ENCODE results near the gene PDE11A.
"Not testable (repeated sequence)": the region's sequence is repeated elsewhere in the genome, so short reads cannot be mapped to it uniquely, and the experiment has no call there.

The PDE11A gene

GRCh38 chr2:177952151-177952550 lies 120.4 kb downstream of the PDE11A start:
- H3K9me3 Mint-ChIP-seq, result no peaks in the 10 kb centered on the region
- CTCF ChIA-PET, result no interaction called here
- no peaks in the 10 kb centered on the region for H3K27me3 Mint-ChIP-seq
- H3K27ac Mint-ChIP-seq, result no peak overlapping the region
- no peak for DNase-seq
- no peak overlapping the region for H3K4me3 Mint-ChIP-seq
- no peaks in the 10 kb centered on the region for H3K36me3 Mint-ChIP-seq
- no peaks in the 10 kb centered on the region for H3K4me1 Mint-ChIP-seq

GRCh38 chr2:177947598-177947997 lies 125.0 kb downstream of the PDE11A start:
- H3K27me3 Mint-ChIP-seq, H3K9me3 Mint-ChIP-seq: not testable (repeated sequence)

GRCh38 chr2:177944530-177944929 lies 128.0 kb downstream of the PDE11A start:
- H3K27ac Mint-ChIP-seq, CTCF ChIA-PET, DNase-seq, H3K4me3 Mint-ChIP-seq, H3K27me3 Mint-ChIP-seq, H3K4me1 Mint-ChIP-seq, H3K36me3 Mint-ChIP-seq, H3K9me3 Mint-ChIP-seq: not testable (repeated sequence)

More at GRCh38 chr2:177947598-177947997, 125.0 kb downstream of the PDE11A start:
- H3K4me3 Mint-ChIP-seq, H3K27ac Mint-ChIP-seq, DNase-seq, H3K4me1 Mint-ChIP-seq, H3K36me3 Mint-ChIP-seq, CTCF ChIA-PET: not testable (repeated sequence)

GRCh38 chr2:177942731-177943130 lies 129.8 kb downstream of the PDE11A start:
- no peaks in the 10 kb centered on the region for H3K36me3 Mint-ChIP-seq
- no peak overlapping the region for H3K4me3 Mint-ChIP-seq
- H3K27ac Mint-ChIP-seq, result no peak overlapping the region
- no peak for DNase-seq
- CTCF ChIA-PET, result no interaction called here
- H3K4me1 Mint-ChIP-seq, result no peaks in the 10 kb centered on the region
- H3K27me3 Mint-ChIP-seq, result no peaks in the 10 kb centered on the region
- H3K9me3 Mint-ChIP-seq, result no peaks in the 10 kb centered on the region

GRCh38 chr2:177939211-177939610 lies 133.4 kb downstream of the PDE11A start:
- Mint-ChIP-seq H3K27ac (no peak overlapping the region), H3K9me3 (no peaks in the 10 kb centered on the region), H3K4me3 (no peak overlapping the region), H3K36me3 (no peaks in the 10 kb centered on the region), H3K4me1 (no peaks in the 10 kb centered on the region), H3K27me3 (no peaks in the 10 kb centered on the region)
- DNase-seq, result no peak
- CTCF ChIA-PET, result no interaction called here

- Mint-ChIP-seq H3K4me3 (no peak overlapping the region), H3K4me1 (peaks cover 3% of the 10 kb centered on the region), H3K36me3 (no peaks in the 10 kb centered on the region), H3K27me3 (peaks cover 4% of the 10 kb centered on the region), H3K9me3 (no peaks in the 10 kb centered on the region), H3K27ac (no peak overlapping the region)
- no peak for DNase-seq
- CTCF ChIA-PET, result no interaction called here
Observed at GRCh38 chr2:177930916-177931315, 141.7 kb downstream of the PDE11A start.

- Mint-ChIP-seq H3K27ac (no peak overlapping the region), H3K27me3 (peaks cover 4% of the 10 kb centered on the region), H3K4me1 (peaks cover 3% of the 10 kb centered on the region), H3K36me3 (no peaks in the 10 kb centered on the region), H3K4me3 (no peak overlapping the region), H3K9me3 (no peaks in the 10 kb centered on the region)
- CTCF ChIA-PET, result no interaction called here
- DNase-seq, result no peak
Observed at GRCh38 chr2:177929662-177930522, 142.7 kb downstream of the PDE11A start.

- H3K9me3 Mint-ChIP-seq, result no peaks in the 10 kb centered on the region
- peaks cover 4% of the 10 kb centered on the region for H3K27me3 Mint-ChIP-seq
- CTCF ChIA-PET, result no interaction called here
- no peak overlapping the region for H3K27ac Mint-ChIP-seq
- H3K36me3 Mint-ChIP-seq, result no peaks in the 10 kb centered on the region
- H3K4me3 Mint-ChIP-seq, result no peak overlapping the region
- no peak for DNase-seq
- no peaks in the 10 kb centered on the region for H3K4me1 Mint-ChIP-seq
Observed at GRCh38 chr2:177923323-177923722, 149.3 kb downstream of the PDE11A start.

GRCh38 chr2:177921726-177922125 lies 150.9 kb downstream of the PDE11A start:
- H3K9me3 Mint-ChIP-seq, result no peaks in the 10 kb centered on the region
- no peak overlapping the region for H3K4me3 Mint-ChIP-seq
- H3K4me1 Mint-ChIP-seq, result no peaks in the 10 kb centered on the region
- no peak overlapping the region for H3K27ac Mint-ChIP-seq
- DNase-seq, result no peak
- CTCF ChIA-PET, result no interaction called here
- H3K27me3 Mint-ChIP-seq, result peaks cover under 1% of the 10 kb centered on the region
- H3K36me3 Mint-ChIP-seq, result no peaks in the 10 kb centered on the region

GRCh38 chr2:177917169-177917568 lies 155.4 kb downstream of the PDE11A start:
- CTCF ChIA-PET, result no interaction called here
- no peak overlapping the region for H3K27ac Mint-ChIP-seq
- DNase-seq, result no peak
- no peak overlapping the region for H3K4me3 Mint-ChIP-seq
- H3K9me3 Mint-ChIP-seq, result no peaks in the 10 kb centered on the region
- no peaks in the 10 kb centered on the region for H3K4me1 Mint-ChIP-seq
- no peaks in the 10 kb centered on the region for H3K36me3 Mint-ChIP-seq
- no peaks in the 10 kb centered on the region for H3K27me3 Mint-ChIP-seq

- Mint-ChIP-seq H3K9me3 (no peaks in the 10 kb centered on the region), H3K4me1 (no peaks in the 10 kb centered on the region), H3K36me3 (no peaks in the 10 kb centered on the region), H3K4me3 (no peak overlapping the region), H3K27me3 (no peaks in the 10 kb centered on the region), H3K27ac (no peak overlapping the region)
- no peak for DNase-seq
- CTCF ChIA-PET, result no interaction called here
Observed at GRCh38 chr2:177916342-177916741, 156.2 kb downstream of the PDE11A start.

GRCh38 chr2:177914247-177914646 lies 158.3 kb downstream of the PDE11A start:
- Mint-ChIP-seq H3K4me3 (no peak overlapping the region), H3K36me3 (no peaks in the 10 kb centered on the region), H3K9me3 (no peaks in the 10 kb centered on the region), H3K4me1 (no peaks in the 10 kb centered on the region), H3K27me3 (no peaks in the 10 kb centered on the region), H3K27ac (no peak overlapping the region)
- CTCF ChIA-PET, result no interaction called here
- DNase-seq, result no peak

GRCh38 chr2:177909962-177910361 lies 162.6 kb downstream of the PDE11A start:
- CTCF ChIA-PET, result no interaction called here

GRCh38 chr2:177908824-177909223 lies 163.8 kb downstream of the PDE11A start:
- H3K4me3 Mint-ChIP-seq, result no peak overlapping the region

More at GRCh38 chr2:177909962-177910361, 162.6 kb downstream of the PDE11A start:
- H3K4me1 Mint-ChIP-seq, result peaks cover 6% of the 10 kb centered on the region
- no peak for DNase-seq
- H3K4me3 Mint-ChIP-seq, result no peak overlapping the region
- H3K27me3 Mint-ChIP-seq, result peaks cover 4% of the 10 kb centered on the region
- H3K9me3 Mint-ChIP-seq, result no peaks in the 10 kb centered on the region
- no peaks in the 10 kb centered on the region for H3K36me3 Mint-ChIP-seq
- H3K27ac Mint-ChIP-seq, result no peak overlapping the region

GRCh38 chr2:177908182-177908581 lies 164.4 kb downstream of the PDE11A start:
- CTCF ChIA-PET, result interaction anchor here (0.9 kb wide), 1 partner anchor 10 kb away, joined by 3 read pairs; no protein-coding TSS in a partner anchor
- H3K4me3 Mint-ChIP-seq, result no peak overlapping the region
- peaks cover 4% of the 10 kb centered on the region for H3K27me3 Mint-ChIP-seq
- H3K4me1 Mint-ChIP-seq, result peaks cover 6% of the 10 kb centered on the region
- H3K9me3 Mint-ChIP-seq, result no peaks in the 10 kb centered on the region
- H3K27ac Mint-ChIP-seq, result no peak overlapping the region
- DNase-seq, result no peak
- H3K36me3 Mint-ChIP-seq, result no peaks in the 10 kb centered on the region

More at GRCh38 chr2:177908824-177909223, 163.8 kb downstream of the PDE11A start:
- no peak for DNase-seq
- Mint-ChIP-seq H3K36me3 (no peaks in the 10 kb centered on the region), H3K27me3 (peaks cover 4% of the 10 kb centered on the region), H3K4me1 (peaks cover 6% of the 10 kb centered on the region), H3K27ac (no peak overlapping the region), H3K9me3 (no peaks in the 10 kb centered on the region)
- CTCF ChIA-PET, result no interaction called here

All from activated naive CD4-positive, alpha-beta T cell treated with anti-CD3 and anti-CD28 coated beads, Interleukin-2, amount 10 ng/mL, durations not matched to agents 7 days and 5 days (primary cell).